ENCODE measurements around the gene ZNF512B. TPM values are rescaled to one million over a fixed set of nuclear protein-coding genes. Genes with fewer than 3 reads are reported as not detected.

ZNF512B gene
- total RNA-seq, 2 donors from 2014 or later, result 10.2 to 13.8 TPM

DNA sequence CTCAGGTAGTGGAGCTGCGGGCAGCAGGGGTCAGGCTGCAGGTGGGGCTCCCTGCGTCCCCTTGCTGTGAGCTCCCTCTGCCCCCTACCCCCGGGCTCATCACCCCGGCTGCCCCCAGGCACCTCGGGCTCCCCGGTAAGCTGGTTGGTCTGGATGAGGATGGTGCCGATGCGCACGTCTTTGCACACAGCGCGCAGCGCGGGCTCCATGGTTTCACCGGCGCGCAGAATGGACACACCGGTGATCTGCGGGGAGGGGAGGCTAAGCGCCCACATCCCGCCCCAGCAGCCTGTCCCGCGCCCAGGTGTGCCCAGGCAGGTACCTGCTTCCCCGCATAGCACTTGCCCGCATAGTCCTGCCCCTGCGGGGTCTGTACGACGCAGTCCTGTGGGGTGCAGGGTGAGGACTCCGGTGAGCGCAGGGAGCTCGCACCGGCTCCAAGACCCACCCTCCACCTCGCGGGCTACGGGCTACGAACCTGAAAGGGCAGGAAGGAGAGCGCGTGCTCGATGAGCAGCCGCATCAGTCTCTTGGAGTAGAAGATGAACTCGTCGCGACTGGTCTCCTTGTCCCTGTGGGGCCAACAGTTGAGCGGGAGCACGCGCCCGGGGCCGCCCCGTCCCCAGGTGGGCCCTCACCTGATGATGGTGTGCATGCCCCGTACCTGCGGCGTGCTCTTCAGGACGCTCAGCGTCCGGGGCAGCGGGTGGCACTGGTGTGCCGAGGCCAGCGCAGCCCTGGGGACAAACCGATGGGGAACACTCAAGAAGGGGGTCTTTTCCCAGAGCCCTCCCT is 29.1 kb downstream of the ZNF512B start:
- Histone ChIP-seq H3K9me3 (no peaks in the 10 kb centered on the region), H3K36me3 (peaks cover 43% of the 10 kb centered on the region), H3K27ac (no peak overlapping the region), H3K27me3 (replicated peaks; ENCODE audit: insufficient read depth) (no peaks in the 10 kb centered on the region), H3K4me1 (ENCODE audit: control insufficient read depth in 1 of 2, low read depth in 2 of 2) (no peaks in the 10 kb centered on the region), H3K4me3 (no peak overlapping the region)
- TF ChIP-seq, protein P1, sequence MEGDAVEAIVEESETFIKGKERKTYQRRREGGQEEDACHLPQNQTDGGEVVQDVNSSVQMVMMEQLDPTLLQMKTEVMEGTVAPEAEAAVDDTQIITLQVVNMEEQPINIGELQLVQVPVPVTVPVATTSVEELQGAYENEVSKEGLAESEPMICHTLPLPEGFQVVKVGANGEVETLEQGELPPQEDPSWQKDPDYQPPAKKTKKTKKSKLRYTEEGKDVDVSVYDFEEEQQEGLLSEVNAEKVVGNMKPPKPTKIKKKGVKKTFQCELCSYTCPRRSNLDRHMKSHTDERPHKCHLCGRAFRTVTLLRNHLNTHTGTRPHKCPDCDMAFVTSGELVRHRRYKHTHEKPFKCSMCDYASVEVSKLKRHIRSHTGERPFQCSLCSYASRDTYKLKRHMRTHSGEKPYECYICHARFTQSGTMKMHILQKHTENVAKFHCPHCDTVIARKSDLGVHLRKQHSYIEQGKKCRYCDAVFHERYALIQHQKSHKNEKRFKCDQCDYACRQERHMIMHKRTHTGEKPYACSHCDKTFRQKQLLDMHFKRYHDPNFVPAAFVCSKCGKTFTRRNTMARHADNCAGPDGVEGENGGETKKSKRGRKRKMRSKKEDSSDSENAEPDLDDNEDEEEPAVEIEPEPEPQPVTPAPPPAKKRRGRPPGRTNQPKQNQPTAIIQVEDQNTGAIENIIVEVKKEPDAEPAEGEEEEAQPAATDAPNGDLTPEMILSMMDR (IDR thresholded peaks at IDR 0.05), result no peak
- DNase-seq (ENCODE audit: low spot score), result no peak
- ATAC-seq (ENCODE audit: insufficient number of reproducible peaks, low FRiP score, low read depth), result no peak

DNA sequence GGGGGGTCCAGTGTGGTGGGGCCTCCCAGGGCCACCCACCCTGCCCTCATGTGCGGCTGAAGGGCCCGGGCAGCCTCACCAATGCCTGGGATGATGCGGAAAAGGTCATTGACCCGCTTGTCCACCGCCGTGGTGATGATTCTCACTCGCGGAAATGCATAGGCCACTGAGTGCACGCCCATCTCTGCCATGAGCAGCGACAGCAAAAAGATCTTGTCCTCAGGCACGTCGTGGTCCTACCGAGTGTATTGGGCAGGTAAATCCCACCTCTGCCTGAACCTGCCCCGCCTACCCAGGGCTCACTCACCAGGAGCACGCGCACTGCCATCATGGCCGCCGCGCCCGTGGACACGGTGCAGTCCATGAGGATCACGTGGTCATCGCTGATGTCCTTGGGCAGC is 29.7 kb downstream of the ZNF512B start:
- no peak overlapping the region for H3K4me3 ChIP-seq
- H3K4me1 ChIP-seq (ENCODE audit: control insufficient read depth in 1 of 2, low read depth in 2 of 2), result no peaks in the 10 kb centered on the region
- no peaks in the 10 kb centered on the region for H3K9me3 ChIP-seq
- no peak overlapping the region for H3K27ac ChIP-seq
- no peaks in the 10 kb centered on the region for H3K27me3 ChIP-seq (replicated peaks; ENCODE audit: insufficient read depth)
- H3K36me3 ChIP-seq, result peaks cover 40% of the 10 kb centered on the region
- ATAC-seq (ENCODE audit: insufficient number of reproducible peaks, low FRiP score, low read depth) (no peak), DNase-seq (ENCODE audit: low spot score) (no peak)
- TF ChIP-seq, protein P1 (IDR thresholded peaks at IDR 0.05), result no peak

DNA sequence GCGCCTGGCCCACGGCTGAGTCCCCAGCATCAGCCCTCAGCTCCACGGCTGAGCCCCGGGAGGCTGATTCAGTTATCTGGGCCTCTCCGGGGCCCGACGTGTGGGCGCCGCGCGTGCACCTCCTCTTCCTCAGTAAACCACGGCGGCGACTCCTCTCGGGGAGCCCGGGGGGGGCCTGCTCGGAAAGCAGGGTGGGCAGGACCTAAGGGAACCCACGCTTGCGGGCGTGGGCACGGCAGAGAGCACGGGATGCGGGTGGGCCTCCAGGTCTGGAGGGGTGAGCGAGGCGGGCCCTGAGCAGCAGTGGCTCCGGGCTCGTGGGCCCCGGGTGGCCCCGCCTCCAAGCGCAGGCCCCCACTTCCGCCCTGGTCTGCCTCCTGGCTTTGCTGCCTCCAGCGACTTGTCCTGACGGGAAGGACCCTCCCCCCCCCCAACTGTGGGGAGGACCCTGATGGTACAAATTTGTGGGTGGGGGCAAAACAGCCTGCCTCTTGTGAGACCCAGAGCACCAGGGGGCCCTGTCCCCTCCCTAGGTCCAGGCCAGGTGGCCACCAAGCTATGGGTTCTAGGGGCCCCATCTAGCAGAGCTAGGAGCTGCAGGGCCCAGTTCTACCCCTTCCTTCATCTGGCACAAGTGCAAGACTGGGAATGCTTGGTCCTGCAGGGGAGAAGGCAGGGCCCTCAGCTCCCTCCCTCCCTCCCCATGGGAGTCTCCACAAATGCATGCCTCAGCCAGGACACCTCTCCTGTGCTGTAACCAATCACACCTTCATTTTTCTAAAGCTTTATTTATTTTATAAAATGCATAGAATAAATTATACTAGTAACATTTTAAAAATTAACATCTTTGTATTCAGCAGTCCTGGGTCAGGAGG is 30.4 kb downstream of the ZNF512B start:
- no peaks in the 10 kb centered on the region for H3K9me3 ChIP-seq
- no peak overlapping the region for H3K27ac ChIP-seq
- H3K4me3 ChIP-seq, result no peak overlapping the region
- peaks cover 38% of the 10 kb centered on the region for H3K36me3 ChIP-seq
- TF ChIP-seq, protein P1 (IDR thresholded peaks at IDR 0.05), result no peak
- DNase-seq (ENCODE audit: low spot score), result no peak
- no peaks in the 10 kb centered on the region for H3K4me1 ChIP-seq (ENCODE audit: control insufficient read depth in 1 of 2, low read depth in 2 of 2)
- ATAC-seq (ENCODE audit: insufficient number of reproducible peaks, low FRiP score, low read depth), result no peak
- no peaks in the 10 kb centered on the region for H3K27me3 ChIP-seq (replicated peaks; ENCODE audit: insufficient read depth)

DNA sequence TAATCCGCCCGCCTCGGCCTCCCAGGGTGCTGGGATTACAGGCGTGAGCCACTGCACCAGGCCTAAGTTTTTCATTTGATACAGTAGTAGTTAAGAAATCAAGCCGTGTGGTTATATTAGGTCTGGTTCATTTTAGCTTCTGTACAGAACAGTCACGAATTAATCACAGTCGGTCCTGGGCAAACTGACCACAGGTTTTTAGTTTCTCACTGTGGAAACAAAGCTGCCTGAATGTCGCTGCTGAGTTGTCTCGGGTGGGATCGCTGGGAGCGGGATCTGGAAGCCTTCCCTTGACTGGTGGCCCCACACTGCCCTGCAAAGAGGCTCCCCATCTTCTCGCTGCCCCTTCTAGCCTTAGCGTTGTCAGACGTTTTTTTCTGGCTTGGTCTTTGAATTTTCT is 32.1 kb downstream of the ZNF512B start:
- H3K36me3 ChIP-seq, result peaks cover 24% of the 10 kb centered on the region
- ATAC-seq (ENCODE audit: insufficient number of reproducible peaks, low FRiP score, low read depth) (no peak), DNase-seq (ENCODE audit: low spot score) (no peak)
- no peak overlapping the region for H3K27ac ChIP-seq
- H3K27me3 ChIP-seq (replicated peaks; ENCODE audit: insufficient read depth), result no peaks in the 10 kb centered on the region
- H3K4me1 ChIP-seq (ENCODE audit: control insufficient read depth in 1 of 2, low read depth in 2 of 2), result no peaks in the 10 kb centered on the region
- no peaks in the 10 kb centered on the region for H3K9me3 ChIP-seq
- TF ChIP-seq, protein P1 (IDR thresholded peaks at IDR 0.05), result no peak
- no peak overlapping the region for H3K4me3 ChIP-seq

DNA sequence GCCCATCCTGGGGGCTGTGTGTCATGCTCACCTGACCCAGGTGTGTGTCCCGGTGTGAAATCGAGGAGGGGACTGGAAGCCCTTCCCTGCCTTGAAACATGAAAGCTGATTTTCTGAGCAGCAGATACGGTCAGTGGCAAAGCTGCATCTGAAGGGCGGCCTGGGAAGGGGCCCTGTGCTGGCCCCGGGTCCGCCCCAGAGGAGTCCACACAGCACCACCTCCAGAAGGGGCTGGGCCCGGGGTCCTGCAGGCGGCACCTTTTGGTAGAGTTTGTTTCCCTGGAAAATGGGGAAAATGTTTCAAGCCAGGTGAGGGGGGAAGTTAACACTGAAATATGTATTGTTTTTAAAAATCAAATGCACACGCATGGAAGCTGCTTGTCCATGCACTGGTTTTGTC is 34.3 kb downstream of the ZNF512B start:
- Histone ChIP-seq H3K9me3 (no peaks in the 10 kb centered on the region), H3K4me3 (no peak overlapping the region), H3K27me3 (replicated peaks; ENCODE audit: insufficient read depth) (no peaks in the 10 kb centered on the region), H3K27ac (no peak overlapping the region), H3K4me1 (ENCODE audit: control insufficient read depth in 1 of 2, low read depth in 2 of 2) (no peaks in the 10 kb centered on the region), H3K36me3 (peaks cover 35% of the 10 kb centered on the region)
- DNase-seq (ENCODE audit: low spot score) (no peak), ATAC-seq (ENCODE audit: insufficient number of reproducible peaks, low FRiP score, low read depth) (no peak)
- TF ChIP-seq, protein P1 (IDR thresholded peaks at IDR 0.05), result no peak
